H1 (cell line): ENCODE measurements around the gene BCL2L13.

Experiments
- CHD1 ChIP-seq: IDR thresholded peaks from 2 replicates; pipeline ENCODE4 v1.6.1; 2012; ENCODE audit warnings: low read depth, low read length, improper control_type of control experiment
- CTCF ChIP-seq, 3 experiments: IDR thresholded peaks; 1 replicate in 2 of 3; 2 replicates in 1 of 3; pipeline versions ENCODE4 v1.5.1 to v1.6.1; 2011; ENCODE audit warnings: low read length in 3 of 3, mild to moderate bottlenecking in 3 of 3, inconsistent platforms in 2 of 3, low read depth in 1 of 3, moderate library complexity in 1 of 3; ENCODE audit not compliant: insufficient read depth in 1 of 3; ENCODE audit errors: control extremely low read depth in 1 of 3
- EZH2 ChIP-seq: fragments of 200-600 bp; sonication (generic); IDR thresholded peaks from 2 replicates; pipeline ENCODE4 v1.7.1; 2012; ENCODE audit warnings: low read depth, mild to moderate bottlenecking, moderate library complexity, low read length, inconsistent platforms; ENCODE audit not compliant: severe bottlenecking
- POLR2AphosphoS5 ChIP-seq: IDR thresholded peaks from 2 replicates; pipeline ENCODE4 v1.6.1; 2011; ENCODE audit warnings: low read depth, low read length

- TF ChIP-seq EZH2 (no peak), POLR2AphosphoS5 (no peak), CTCF (IDR thresholded peaks at IDR 0.05; ENCODE audit: control extremely low read depth in 1 of 3, insufficient read depth in 1 of 3, low read depth in 1 of 3, low read length in 3 of 3) (no peak), CHD1 (no peak)
These were observed 62.2 kb downstream of the BCL2L13 start for GRCh38 chr22:17700778-17701177.
